ENCODE results near the gene ACADSB.

The ACADSB gene

GRCh38 chr10:123008355-123009104, at the start of gene ACADSB, which contains the start of gene IKZF5:
ACADSB (plus strand) TSS chr10:123009006; CDS start chr10:123009030, 24 bp downstream.
IKZF5 (minus strand) TSS chr10:123008795; CDS start chr10:122998625, 10,170 bp downstream.
- peak; percentile 73 to 98 (median 95) for DNase-seq

GRCh38 chr10:122962405-122962804, 46.4 kb upstream of the ACADSB start:
- no peak for DNase-seq

- no peak for DNase-seq
Observed at GRCh38 chr10:122966879-122967278, 41.9 kb upstream of the ACADSB start.

- no peak for DNase-seq
Observed at GRCh38 chr10:122968698-122969097, 40.1 kb upstream of the ACADSB start.

GRCh38 chr10:122974023-122974422, 34.8 kb upstream of the ACADSB start:
- DNase-seq = peak in 1 of 56 donors; percentile 3

GRCh38 chr10:122974543-122975064, 34.2 kb upstream of the ACADSB start:
- DNase-seq = no peak

GRCh38 chr10:122980209-122981065, 28.4 kb upstream of the ACADSB start, which contains the start of gene PSTK:
PSTK (plus strand) TSS chr10:122980401; CDS start chr10:122980480, 79 bp downstream.
- peak; percentile 39 to 100 (median 91) for DNase-seq

- DNase-seq = no peak
Observed at GRCh38 chr10:122981066-122981464, 27.7 kb upstream of the ACADSB start.

- DNase-seq = no peak
Observed at GRCh38 chr10:122983898-122984297, 24.9 kb upstream of the ACADSB start.

GRCh38 chr10:122984708-122985107, 24.1 kb upstream of the ACADSB start:
- DNase-seq = no peak

- DNase-seq = peak in 1 of 56 donors; percentile 24
Observed at GRCh38 chr10:122986335-122986734, 22.5 kb upstream of the ACADSB start.

- no peak for DNase-seq
Observed at GRCh38 chr10:122988501-122988900, 20.3 kb upstream of the ACADSB start.

GRCh38 chr10:122990278-122990677, 18.5 kb upstream of the ACADSB start:
- DNase-seq = peak in 2 of 56 donors; percentile 3 to 19

GRCh38 chr10:122992031-122992585, 16.7 kb upstream of the ACADSB start:
- no peak for DNase-seq

GRCh38 chr10:122993797-122994336, 14.9 kb upstream of the ACADSB start:
- no peak for DNase-seq

GRCh38 chr10:122995936-122996335, 12.9 kb upstream of the ACADSB start:
- no peak for DNase-seq

GRCh38 chr10:122997864-122998263, 10.9 kb upstream of the ACADSB start:
- no peak for DNase-seq

- no peak for DNase-seq
Observed at GRCh38 chr10:122998360-122998917, 10.4 kb upstream of the ACADSB start.

GRCh38 chr10:122998934-122999333, 9.9 kb upstream of the ACADSB start:
- DNase-seq = no peak

GRCh38 chr10:122999347-122999746, 9.5 kb upstream of the ACADSB start:
- DNase-seq = peak in 1 of 56 donors; percentile 7

- DNase-seq = no peak
Observed at GRCh38 chr10:123000155-123000554, 8.7 kb upstream of the ACADSB start.

Measured in nucleus accumbens (tissue), 56 donors.